HS-5 (cell line): ENCODE data around the gene ZNF26.
"Not testable (repeated sequence)": the region's sequence is repeated elsewhere in the genome, so short reads cannot be mapped to it uniquely, and the experiment has no call there.

Source experiments
- DNase-seq: peaks from one replicate; pipeline ENCODE4 v3.0.0-alpha.2; 2012; ENCODE audit warnings: low read depth

The ZNF26 gene

GRCh38 chr12:132955094-132956010 lies 30.8 kb upstream of the ZNF26 start:
- DNase-seq: peak; percentile 30

GRCh38 chr12:132956011-132956788 lies 30.0 kb upstream of the ZNF26 start, which contains the start of gene ZNF605:
ZNF605 (minus strand) TSS chr12:132956306; CDS start chr12:132945635, 10,671 bp downstream.
- peak; percentile 44 for DNase-seq

- DNase-seq: not testable (repeated sequence)
Observed at GRCh38 chr12:132961790-132962189, 24.4 kb upstream of the ZNF26 start.

GRCh38 chr12:132963947-132964346 lies 22.2 kb upstream of the ZNF26 start:
- not testable (repeated sequence) for DNase-seq

- DNase-seq: no peak
Observed at GRCh38 chr12:132965796-132966195, 20.4 kb upstream of the ZNF26 start.

- no peak for DNase-seq
Observed at GRCh38 chr12:132966676-132967415, 19.3 kb upstream of the ZNF26 start.

- no peak for DNase-seq
Observed at GRCh38 chr12:132967736-132968135, 18.4 kb upstream of the ZNF26 start.

- no peak for DNase-seq
Observed at GRCh38 chr12:132972374-132972773, 13.8 kb upstream of the ZNF26 start.

- not testable (repeated sequence) for DNase-seq
Observed at GRCh38 chr12:132976870-132977269, 9.3 kb upstream of the ZNF26 start.

GRCh38 chr12:132986885-132987225 lies 688 bp downstream of the ZNF26 start:
- no peak for DNase-seq

- no peak for DNase-seq
Observed at GRCh38 chr12:132998741-132999140, 12.6 kb downstream of the ZNF26 start.

GRCh38 chr12:133010657-133011297 lies 24.6 kb downstream of the ZNF26 start:
- no peak for DNase-seq

- DNase-seq: no peak
Observed at GRCh38 chr12:133023566-133023965, 37.4 kb downstream of the ZNF26 start.

- DNase-seq: no peak
Observed at GRCh38 chr12:133026996-133027395, 40.8 kb downstream of the ZNF26 start.

- DNase-seq: peak; percentile 84
Observed at GRCh38 chr12:133037207-133038005, 51.2 kb downstream of the ZNF26 start, which contains the start of gene ZNF84. ZNF84 (plus strand) TSS chr12:133037509; CDS start chr12:133041468, 3,959 bp downstream.

- no peak for DNase-seq
Observed at GRCh38 chr12:133038118-133038709, 52.0 kb downstream of the ZNF26 start.

- no peak for DNase-seq
Observed at GRCh38 chr12:133046698-133047097, 60.5 kb downstream of the ZNF26 start.

GRCh38 chr12:133057446-133057845 lies 71.3 kb downstream of the ZNF26 start:
- DNase-seq: no peak

GRCh38 chr12:133058203-133059113 lies 72.3 kb downstream of the ZNF26 start:
- DNase-seq: no peak
